OCI-LY1 (cell line): ENCODE data around the gene KANK4.

Experiments used
- H2AFZ ChIP-seq: fragments of 200-600 bp; sonication (generic), shearing (Covaris generic); 2 replicates; pipeline ENCODE4 v1.6.0; 2014; ENCODE audit warnings: antibody characterized with exemption, mild to moderate bottlenecking, low read length
- H3F3A ChIP-seq: fragments of 200-600 bp; sonication (generic), shearing (Covaris generic); 2 replicates; pipeline ENCODE4 v1.6.0; 2014; ENCODE audit warnings: mild to moderate bottlenecking, antibody characterized with exemption, low read length, moderate library complexity; ENCODE audit not compliant: insufficient read depth
- H3K27ac ChIP-seq: fragments of 200-600 bp; sonication (generic); 2 replicates; pipeline ENCODE4 v1.5.1; 2014; ENCODE audit warnings: low read length, mixed run types, mild to moderate bottlenecking, low read depth; ENCODE audit not compliant: poor library complexity, severe bottlenecking
- H3K27me3 ChIP-seq: fragments of 200-600 bp; sonication (generic); 2 replicates; pipeline ENCODE4 v1.6.0; 2014; ENCODE audit warnings: antibody characterized with exemption, mild to moderate bottlenecking, low read length, moderate library complexity; ENCODE audit not compliant: insufficient read depth
- H3K36me3 ChIP-seq: fragments of 200-600 bp; sonication (generic); 2 replicates; pipeline ENCODE4 v1.6.1; 2014; ENCODE audit warnings: mild to moderate bottlenecking, antibody characterized with exemption, low read length, moderate library complexity, mixed read lengths; ENCODE audit not compliant: insufficient read depth
- H3K4me1 ChIP-seq: fragments of 200-600 bp; sonication (generic); 2 replicates; pipeline ENCODE4 v1.5.1; 2014; ENCODE audit warnings: mild to moderate bottlenecking, low read length, moderate library complexity; ENCODE audit not compliant: insufficient read depth, severe bottlenecking
- H3K4me2 ChIP-seq: fragments of 200-600 bp; sonication (generic), shearing (Covaris generic); 2 replicates; pipeline ENCODE4 v1.6.1; 2014; ENCODE audit warnings: low read length
- H3K4me3 ChIP-seq: fragments of 200-600 bp; sonication (generic); 2 replicates; pipeline ENCODE4 v1.5.1; 2014; ENCODE audit warnings: low read length, low read depth, mild to moderate bottlenecking, mixed read lengths; ENCODE audit not compliant: poor library complexity, severe bottlenecking
- H3K79me2 ChIP-seq: fragments of 200-600 bp; shearing (Covaris generic); 2 replicates; pipeline ENCODE4 v1.6.1; 2016; ENCODE audit warnings: mixed run types, low read length, mixed read lengths; ENCODE audit not compliant: insufficient read depth
- H3K9ac ChIP-seq: fragments of 200-600 bp; sonication (generic), shearing (Covaris generic); 2 replicates; pipeline ENCODE4 v1.6.1; 2014; ENCODE audit warnings: mild to moderate bottlenecking, low read length, mixed read lengths
- H3K9me2 ChIP-seq: fragments of 200-600 bp; sonication (generic), shearing (Covaris generic); 2 replicates; pipeline ENCODE4 v1.6.1; 2014; ENCODE audit warnings: low read depth, mild to moderate bottlenecking, low read length, mixed read lengths
- H3K9me3 ChIP-seq: fragments of 200-600 bp; shearing (Covaris generic); 2 replicates; pipeline ENCODE4 v1.6.1; 2014; ENCODE audit warnings: low read length, mixed read lengths
- H4K20me1 ChIP-seq: fragments of 200-600 bp; sonication (generic), shearing (Covaris generic); 2 replicates; pipeline ENCODE4 v1.6.0; 2016; ENCODE audit warnings: mild to moderate bottlenecking, low read length; ENCODE audit not compliant: insufficient read depth
- EZH2 ChIP-seq: fragments of 200-600 bp; sonication (generic), shearing (Covaris generic); IDR thresholded peaks from 2 replicates; pipeline ENCODE4 v1.8.0; 2017; ENCODE audit warnings: borderline replicate concordance, mixed run types, mild to moderate bottlenecking, antibody characterized with exemption, low read length, moderate library complexity, mixed read lengths
- TF ChIP-seq, protein P1 (sequence below): fragments of 200-600 bp; sonication (generic), shearing (Covaris generic); IDR thresholded peaks from 2 replicates; pipeline ENCODE4 v1.5.1; 2017; ENCODE audit warnings: mild to moderate bottlenecking, antibody characterized with exemption, low read length, moderate library complexity, mixed read lengths

KANK4 gene

DNA sequence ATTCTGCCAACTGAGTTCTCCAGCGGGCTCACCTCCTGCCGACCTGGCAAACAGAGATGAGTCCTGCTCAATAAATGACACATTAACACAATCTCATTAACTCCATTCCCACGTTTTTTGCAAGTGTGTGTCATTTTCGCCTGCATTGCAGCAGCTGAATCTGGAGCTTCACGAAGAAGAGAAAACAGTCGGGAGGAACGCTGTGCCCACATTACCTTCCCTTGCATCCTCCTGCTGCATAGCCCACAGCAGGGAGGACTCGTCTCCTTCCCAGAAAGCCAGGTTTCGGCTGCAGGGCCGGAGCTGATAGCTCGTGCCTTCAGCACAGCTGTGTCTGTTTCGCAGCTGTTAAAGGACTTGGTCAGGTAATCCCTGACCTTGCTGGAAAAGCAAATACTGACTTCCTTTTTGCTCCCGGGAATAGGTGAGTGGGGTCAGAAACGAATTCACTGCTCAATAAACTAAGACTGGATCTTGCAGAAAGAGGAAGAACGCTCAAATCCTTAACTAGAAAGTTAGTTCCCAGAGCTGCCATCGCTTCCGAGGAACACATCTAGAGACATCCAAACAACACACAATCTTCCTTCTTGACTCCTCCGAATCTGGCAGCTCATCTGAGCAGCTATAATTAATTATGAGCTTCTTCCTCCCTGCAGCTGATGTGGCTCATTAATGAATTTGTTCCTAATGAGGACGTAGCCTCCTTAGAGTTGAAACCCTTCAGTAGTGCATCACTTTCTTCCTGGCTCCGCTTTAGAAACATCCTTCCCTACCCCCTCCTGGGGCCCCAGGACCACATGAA, 33.0 kb downstream of the KANK4 start:
- Histone ChIP-seq H3K36me3 (no peaks in the 10 kb centered on the region), H4K20me1 (no peaks in the 10 kb centered on the region), H3K27ac (no peak overlapping the region), H3K4me3 (no peak overlapping the region), H2AFZ (no peak overlapping the region), H3F3A (no peaks in the 10 kb centered on the region), H3K27me3 (no peaks in the 10 kb centered on the region), H3K9me2 (no peaks in the 10 kb centered on the region), H3K4me1 (no peaks in the 10 kb centered on the region), H3K9ac (no peak overlapping the region), H3K9me3 (no peaks in the 10 kb centered on the region), H3K79me2 (no peaks in the 10 kb centered on the region), H3K4me2 (no peak overlapping the region)
- TF ChIP-seq, protein P1, sequence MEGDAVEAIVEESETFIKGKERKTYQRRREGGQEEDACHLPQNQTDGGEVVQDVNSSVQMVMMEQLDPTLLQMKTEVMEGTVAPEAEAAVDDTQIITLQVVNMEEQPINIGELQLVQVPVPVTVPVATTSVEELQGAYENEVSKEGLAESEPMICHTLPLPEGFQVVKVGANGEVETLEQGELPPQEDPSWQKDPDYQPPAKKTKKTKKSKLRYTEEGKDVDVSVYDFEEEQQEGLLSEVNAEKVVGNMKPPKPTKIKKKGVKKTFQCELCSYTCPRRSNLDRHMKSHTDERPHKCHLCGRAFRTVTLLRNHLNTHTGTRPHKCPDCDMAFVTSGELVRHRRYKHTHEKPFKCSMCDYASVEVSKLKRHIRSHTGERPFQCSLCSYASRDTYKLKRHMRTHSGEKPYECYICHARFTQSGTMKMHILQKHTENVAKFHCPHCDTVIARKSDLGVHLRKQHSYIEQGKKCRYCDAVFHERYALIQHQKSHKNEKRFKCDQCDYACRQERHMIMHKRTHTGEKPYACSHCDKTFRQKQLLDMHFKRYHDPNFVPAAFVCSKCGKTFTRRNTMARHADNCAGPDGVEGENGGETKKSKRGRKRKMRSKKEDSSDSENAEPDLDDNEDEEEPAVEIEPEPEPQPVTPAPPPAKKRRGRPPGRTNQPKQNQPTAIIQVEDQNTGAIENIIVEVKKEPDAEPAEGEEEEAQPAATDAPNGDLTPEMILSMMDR: no peak
- no peak for TF ChIP-seq EZH2

DNA sequence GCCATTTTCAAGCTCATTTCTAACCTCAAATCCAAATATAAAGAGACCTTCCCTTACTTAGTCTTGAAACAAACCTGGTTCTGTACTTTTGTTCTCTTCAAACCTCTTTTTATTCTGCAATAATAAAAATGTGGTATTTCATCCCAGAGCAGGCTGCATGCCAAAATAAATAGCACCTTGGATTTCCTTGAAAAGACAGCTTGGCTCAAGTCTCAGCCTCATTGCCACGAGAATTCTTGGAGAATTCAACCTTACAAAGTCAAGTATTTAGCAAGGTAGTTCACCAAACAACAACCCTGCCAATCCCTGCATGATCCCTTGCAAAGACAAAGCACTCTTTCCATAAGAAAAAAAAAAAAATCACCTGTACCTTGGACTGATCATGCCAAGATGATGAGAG, 33.8 kb downstream of the KANK4 start:
- Histone ChIP-seq H3K27ac (no peak overlapping the region), H3K4me3 (no peak overlapping the region), H3K4me2 (no peak overlapping the region), H3F3A (no peaks in the 10 kb centered on the region), H3K79me2 (no peaks in the 10 kb centered on the region), H3K9ac (no peak overlapping the region), H3K36me3 (no peaks in the 10 kb centered on the region), H3K9me2 (no peaks in the 10 kb centered on the region), H2AFZ (no peak overlapping the region), H3K9me3 (no peaks in the 10 kb centered on the region), H3K4me1 (no peaks in the 10 kb centered on the region), H4K20me1 (no peaks in the 10 kb centered on the region), H3K27me3 (peaks cover 5% of the 10 kb centered on the region; the same call in 1 of the 2 replicates)
- TF ChIP-seq EZH2: no peak
- TF ChIP-seq, protein P1: no peak

DNA sequence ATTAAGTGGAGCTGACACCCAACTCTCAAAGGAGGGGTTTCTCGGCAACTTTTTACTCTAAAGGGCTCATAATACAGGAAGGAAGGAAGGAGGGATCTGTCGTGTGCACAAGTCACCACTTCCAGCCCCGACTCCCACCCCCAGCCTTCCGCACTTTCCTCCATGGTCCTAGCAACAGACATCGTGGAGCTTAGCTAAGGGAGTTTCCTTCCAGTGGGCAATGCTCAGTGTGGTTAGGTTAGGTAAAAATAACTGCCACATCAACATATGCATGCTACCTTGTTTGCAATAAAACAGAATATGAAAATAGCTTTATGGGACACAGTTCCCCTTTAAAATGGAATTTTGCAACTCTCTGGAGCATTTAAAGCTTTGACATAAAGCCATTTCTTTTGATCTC, 35.2 kb downstream of the KANK4 start:
- Histone ChIP-seq H3F3A (no peaks in the 10 kb centered on the region), H2AFZ (no peak overlapping the region), H3K4me2 (no peak overlapping the region), H3K4me3 (no peak overlapping the region), H4K20me1 (no peaks in the 10 kb centered on the region), H3K9ac (no peak overlapping the region), H3K27me3 (peaks cover 5% of the 10 kb centered on the region; the same call in 1 of the 2 replicates), H3K36me3 (no peaks in the 10 kb centered on the region), H3K79me2 (no peaks in the 10 kb centered on the region), H3K9me3 (no peaks in the 10 kb centered on the region), H3K4me1 (no peaks in the 10 kb centered on the region), H3K9me2 (no peaks in the 10 kb centered on the region), H3K27ac (no peak overlapping the region)
- TF ChIP-seq, protein P1: no peak
- TF ChIP-seq EZH2: no peak
